CD4-positive, alpha-beta memory T cell (primary cell): Measurements from ENCODE around the gene SAMD4B. TPM values are rescaled to one million over a fixed set of nuclear protein-coding genes. Genes with fewer than 3 reads are reported as not detected.

Experiments used
- CTCF ChIA-PET: fragments of 350-600 bp; sonication (Branson Sonifier 250); formaldehyde crosslinking; loops from one replicate; lab custom pipeline; 2021; ENCODE audit warnings: inconsistent platforms; ENCODE audit not compliant: partially characterized antibody; lab: Charles Lee
- POLR2A ChIA-PET: fragments of 350-600 bp; sonication (Branson Sonifier 250); formaldehyde crosslinking; loops from one replicate; lab custom pipeline; 2021; ENCODE audit not compliant: partially characterized antibody; lab: Charles Lee
- DNase-seq, 5 donors: peaks; one replicate each; pipeline versions ENCODE4 v3.0.0 to v3.0.0-alpha.2; 2020 to 2022; ENCODE audit warnings: mixed read lengths in 1 of 5
- H3K27ac ChIP-seq: one replicate; pipeline ENCODE4 v1.7.0; 2013; ENCODE audit warnings: low read depth, low read length
- H3K27me3 ChIP-seq: 2 replicates; pipeline ENCODE4 v1.7.0; 2013; ENCODE audit warnings: mild to moderate bottlenecking, low read length, moderate library complexity; ENCODE audit not compliant: insufficient read depth
- H3K36me3 ChIP-seq: 2 replicates; pipeline ENCODE4 v1.7.0; 2013; ENCODE audit warnings: mild to moderate bottlenecking, low read length, moderate library complexity; ENCODE audit not compliant: insufficient read depth
- H3K4me1 ChIP-seq: 2 replicates; pipeline ENCODE4 v1.7.0; 2013; ENCODE audit warnings: mild to moderate bottlenecking, low read length, moderate library complexity; ENCODE audit not compliant: insufficient read depth
- H3K4me3 ChIP-seq, 2 donors: one replicate each; pipeline ENCODE4 v1.7.0; 2013; ENCODE audit warnings: low read length in 2 of 2, mild to moderate bottlenecking in 1 of 2
- H3K9me3 ChIP-seq, 2 donors: one replicate each; pipeline ENCODE4 v1.7.0; 2013; ENCODE audit warnings: low read length in 2 of 2, control low read depth in 1 of 2; ENCODE audit not compliant: control insufficient read depth in 1 of 2
- H3K27ac Mint-ChIP-seq, 7 donors: one replicate each; pipeline ENCODE4 v1.8.0; 2020 to 2021; ENCODE audit warnings: mixed read lengths in 7 of 7, mild to moderate bottlenecking in 6 of 7, inconsistent platforms in 3 of 7, moderate library complexity in 3 of 7
- H3K27me3 Mint-ChIP-seq, 2 donors: one replicate each; pipeline ENCODE4 v1.8.0; 2020 to 2021; ENCODE audit warnings: mixed read lengths in 2 of 2
- H3K36me3 Mint-ChIP-seq, 2 donors: one replicate each; pipeline ENCODE4 v1.8.0; 2020 to 2021; ENCODE audit warnings: mixed read lengths in 2 of 2, inconsistent platforms in 1 of 2, mild to moderate bottlenecking in 1 of 2
- H3K4me1 Mint-ChIP-seq, 4 donors: one replicate each; pipeline ENCODE4 v1.8.0; 2020 to 2021; ENCODE audit warnings: mixed read lengths in 4 of 4, mild to moderate bottlenecking in 1 of 4
- H3K4me3 Mint-ChIP-seq, 8 donors: one replicate each; pipeline ENCODE4 v1.8.0; 2020 to 2021; ENCODE audit warnings: mixed read lengths in 8 of 8, mild to moderate bottlenecking in 7 of 8, moderate library complexity in 6 of 8, inconsistent platforms in 3 of 8
- H3K9me3 Mint-ChIP-seq, 8 donors: one replicate each; pipeline ENCODE4 v1.8.0; 2020 to 2021; ENCODE audit warnings: mixed read lengths in 8 of 8, mild to moderate bottlenecking in 5 of 8, inconsistent platforms in 3 of 8, moderate library complexity in 1 of 8
- intact Hi-C: fragments of 100-400 bp; cut with micrococcal nuclease; formaldehyde crosslinking; loops from one replicate; pipeline ENCODE4 v1.15.1; 2023
- microRNA-seq: library from miRNA; unstranded; fragments of <30 nt; microRNA quantifications from one replicate; pipeline ENCODE4 v1.2.0, GENCODE V29; 2021; ENCODE audit warnings: borderline replicate concordance, borderline number of aligned reads, borderline microRNAs expressed, mixed read lengths
- polyA plus RNA-seq, 2 donors: library from polyadenylated mRNA; unstranded; fragments of 300-500 nt; fragmentation: Illumina TruSeq; gene quantifications; one replicate each; pipeline ENCODE4 v1.2.3, GENCODE V29; 2021
- total RNA-seq, 2 experiments: library from RNA; stranded (reverse); gene quantifications; one replicate each; pipeline ENCODE4 v1.2.3, GENCODE V29; 2021

The SAMD4B gene
- total and polyA plus RNA-seq, 4 experiments from 2014 or later = 7.3 to 79.6 (median 42.6) TPM

DNA sequence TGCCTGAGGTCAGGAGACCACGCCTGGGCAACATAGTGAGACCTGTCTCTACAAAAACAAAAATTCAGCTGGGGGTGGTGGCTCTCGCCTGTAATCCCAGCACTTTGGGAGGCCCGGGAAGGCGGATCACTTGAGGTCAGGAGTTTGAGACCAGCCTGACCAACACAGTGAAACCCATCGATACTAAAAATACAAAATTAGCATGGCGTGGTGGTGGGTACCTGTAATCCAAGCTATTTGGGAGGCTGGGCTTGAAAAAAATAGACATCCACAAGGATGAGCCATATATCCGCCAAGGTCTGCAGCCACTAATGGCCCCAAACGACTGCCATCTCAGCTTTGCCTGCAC lies 90.4 kb downstream of the SAMD4B start:
- H3K9me3 ChIP-seq = no peaks in the 10 kb centered on the region
- peaks cover 0 to 1% of the 10 kb centered on the region in 2 donors for H3K27me3 Mint-ChIP-seq
- H3K27me3 ChIP-seq = no peaks in the 10 kb centered on the region
- peaks cover 29 to 49% of the 10 kb centered on the region in 2 donors for H3K36me3 Mint-ChIP-seq
- no peak overlapping the region for H3K4me3 ChIP-seq
- peak overlapping the region; percentile 57 to 99 (median 78) for H3K27ac Mint-ChIP-seq
- peak overlapping the region in 4 of 8 donors; percentile 2 to 52 (median 28) for H3K4me3 Mint-ChIP-seq
- peaks cover 0 to 5% (median 0%) of the 10 kb centered on the region in 8 donors for H3K9me3 Mint-ChIP-seq
- ChIA-PET CTCF (interaction anchor here (0.6 to 2.7 kb wide), 4 partner anchors 21 to 115 kb away, joined by 3 to 9 read pairs (median 4); partner anchors contain the start of gene PLEKHG2), POLR2A (interaction anchor here (0.8 to 6.4 kb wide), 10 partner anchors 8 to 48 kb away, joined by 3 to 153 read pairs (median 4); partner anchors contain the start of genes PLEKHG2, SUPT5H and TIMM50)
- DNase-seq = peak in 1 of 5 donors; percentile 13
- H3K4me1 ChIP-seq = peaks cover 43% of the 10 kb centered on the region
- intact Hi-C loops = no loop called here
- peaks cover 30 to 59% (median 44%) of the 10 kb centered on the region in 4 donors for H3K4me1 Mint-ChIP-seq
- no peak overlapping the region for H3K27ac ChIP-seq
- H3K36me3 ChIP-seq = peaks cover 24% of the 10 kb centered on the region

- Mint-ChIP-seq H3K4me1 (peaks cover 30 to 59% (median 44%) of the 10 kb centered on the region in 4 donors), H3K27me3 (peaks cover 0 to 1% of the 10 kb centered on the region in 2 donors), H3K27ac (peak overlapping the region; percentile 68 to 100 (median 99)), H3K9me3 (peaks cover 0 to 5% (median 0%) of the 10 kb centered on the region in 8 donors), H3K4me3 (peak overlapping the region in 7 of 8 donors; percentile 30 to 100 (median 67)), H3K36me3 (peaks cover 29 to 49% of the 10 kb centered on the region in 2 donors)
- peak in 1 of 5 donors; percentile 24 for DNase-seq
- CTCF ChIA-PET = interaction anchor here (0.6 to 2.7 kb wide), 2 partner anchors 36 to 114 kb away, joined by 4 to 9 read pairs; no protein-coding TSS in a partner anchor
- Histone ChIP-seq H3K9me3 (no peaks in the 10 kb centered on the region), H3K4me1 (peaks cover 43% of the 10 kb centered on the region), H3K36me3 (peaks cover 24% of the 10 kb centered on the region), H3K27ac (peak overlapping the region; percentile 90), H3K27me3 (no peaks in the 10 kb centered on the region), H3K4me3 (no peak overlapping the region)
- POLR2A ChIA-PET = interaction anchor here (0.6 to 6.4 kb wide), 15 partner anchors 10 to 98 kb away, joined by 3 to 153 read pairs (median 3); partner anchors contain the start of genes GMFG, PLEKHG2, SUPT5H and TIMM50
- intact Hi-C loops = no loop called here
These were observed 91.4 kb downstream of the SAMD4B start for GRCh38 chr19:39433480-39434079.

GRCh38 chr19:39434123-39435076 lies 92.2 kb downstream of the SAMD4B start:
- peaks cover 30 to 59% (median 44%) of the 10 kb centered on the region in 4 donors for H3K4me1 Mint-ChIP-seq
- peaks cover 0 to 5% (median 0%) of the 10 kb centered on the region in 8 donors for H3K9me3 Mint-ChIP-seq
- POLR2A ChIA-PET = interaction anchor here (0.6 to 6.4 kb wide), 31 partner anchors 10 to 1829 kb away, joined by 3 to 153 read pairs (median 5); partner anchors contain the start of genes EID2, EID2B, GMFG and MED29
- peaks cover 0 to 1% of the 10 kb centered on the region in 2 donors for H3K27me3 Mint-ChIP-seq
- intact Hi-C loops = no loop called here
- H3K27ac ChIP-seq = peak overlapping the region; percentile 90
- peak overlapping the region; percentile 97 to 100 (median 100) for H3K4me3 Mint-ChIP-seq
- no peaks in the 10 kb centered on the region for H3K9me3 ChIP-seq
- H3K36me3 ChIP-seq = peaks cover 24% of the 10 kb centered on the region
- peak overlapping the region; percentile 71 to 90 for H3K4me3 ChIP-seq
- H3K36me3 Mint-ChIP-seq = peaks cover 29 to 49% of the 10 kb centered on the region in 2 donors
- H3K27ac Mint-ChIP-seq = peak overlapping the region; percentile 98 to 100 (median 99)
- peaks cover 43% of the 10 kb centered on the region for H3K4me1 ChIP-seq
- DNase-seq = peak in 1 of 5 donors; percentile 27
- CTCF ChIA-PET = interaction anchor here (1.1 to 2.7 kb wide), 10 partner anchors 11 to 238 kb away, joined by 3 to 16 read pairs (median 8); partner anchors contain the start of genes EID2B, GMFG, MED29 and PAF1
- H3K27me3 ChIP-seq = no peaks in the 10 kb centered on the region

Small RNAs within 50 kb of the gene (microRNA-seq; reads per million reads assigned to microRNA genes)
- gene MIR4530 = not detected

Other genes with a start within 250 kb of the SAMD4B start
- 10 to 100 TPM; 13.1 to 15.7 TPM for gene PAK4, start 216.6 kb upstream of the SAMD4B start, total RNA-seq
- gene PAK4, start 216.6 kb upstream of the SAMD4B start, polyA plus RNA-seq = 1 to 10 TPM; 1.3 to 2.9 TPM
- gene NCCRP1, start 145.5 kb upstream of the SAMD4B start, total RNA-seq = not detected
- not detected for gene NCCRP1, start 145.5 kb upstream of the SAMD4B start, polyA plus RNA-seq
- gene SYCN, start 138.2 kb upstream of the SAMD4B start, total RNA-seq = not detected
- gene SYCN, start 138.2 kb upstream of the SAMD4B start, polyA plus RNA-seq = not detected
- gene IFNL3, start 97.4 kb upstream of the SAMD4B start, total RNA-seq = not detected
- not detected for gene IFNL3, start 97.4 kb upstream of the SAMD4B start, polyA plus RNA-seq
- not detected for gene IFNL4, start 93.6 kb upstream of the SAMD4B start, total RNA-seq
- not detected for gene IFNL4, start 93.6 kb upstream of the SAMD4B start, polyA plus RNA-seq
- not detected for gene IFNL2, start 74.0 kb upstream of the SAMD4B start, total RNA-seq
- not detected for gene IFNL2, start 74.0 kb upstream of the SAMD4B start, polyA plus RNA-seq
- gene IFNL1, start 46.0 kb upstream of the SAMD4B start, total RNA-seq = not detected
- gene IFNL1, start 46.0 kb upstream of the SAMD4B start, polyA plus RNA-seq = 1 to 10 TPM in 1 of 2 donors, not detected in 1; 1.6 TPM
- gene LRFN1, start 21.6 kb upstream of the SAMD4B start, total RNA-seq = 1 to 10 TPM; 8.4 to 8.5 TPM
- 1 to 10 TPM; 2.0 to 4.5 TPM for gene LRFN1, start 21.6 kb upstream of the SAMD4B start, polyA plus RNA-seq
- gene GMFG, start 6.4 kb upstream of the SAMD4B start, total RNA-seq = 100 to 1,000 TPM; 384 to 389 TPM
- 1,000 to 10,000 TPM; 1,040 to 1,509 TPM for gene GMFG, start 6.4 kb upstream of the SAMD4B start, polyA plus RNA-seq
- gene PAF1, start 48.7 kb downstream of the SAMD4B start, total RNA-seq = 10 to 100 TPM; 49.2 to 53.8 TPM
- gene PAF1, start 48.7 kb downstream of the SAMD4B start, polyA plus RNA-seq = 10 to 100 TPM; 21.5 to 46.7 TPM
- gene MED29, start 49.0 kb downstream of the SAMD4B start, total RNA-seq = 10 to 100 TPM; 43.1 to 51.3 TPM
- 10 to 100 TPM; 50.6 to 59.8 TPM for gene MED29, start 49.0 kb downstream of the SAMD4B start, polyA plus RNA-seq
- 100 to 1,000 TPM; 151 to 152 TPM for gene ZFP36, start 64.4 kb downstream of the SAMD4B start, total RNA-seq
- 100 to 1,000 TPM; 164 to 191 TPM for gene ZFP36, start 64.4 kb downstream of the SAMD4B start, polyA plus RNA-seq
- 10 to 100 TPM; 12.1 to 17.0 TPM for gene PLEKHG2, start 70.2 kb downstream of the SAMD4B start, total RNA-seq
- gene PLEKHG2, start 70.2 kb downstream of the SAMD4B start, polyA plus RNA-seq = 1 to 10 TPM; 1.4 to 5.1 TPM
- 1,000 to 10,000 TPM; 4,061 to 4,227 TPM for gene RPS16, start 93.5 kb downstream of the SAMD4B start, total RNA-seq
- gene RPS16, start 93.5 kb downstream of the SAMD4B start, polyA plus RNA-seq = 1,000 to 10,000 TPM; 1,590 to 2,052 TPM
- 100 to 1,000 TPM; 234 to 236 TPM for gene SUPT5H, start 103.2 kb downstream of the SAMD4B start, total RNA-seq
- 100 to 1,000 TPM in 1 of 2 donors, 10 to 100 TPM in 1; 47.4 to 111 TPM for gene SUPT5H, start 103.2 kb downstream of the SAMD4B start, polyA plus RNA-seq
- gene TIMM50, start 138.4 kb downstream of the SAMD4B start, total RNA-seq = 10 to 100 TPM; 47.2 to 49.6 TPM
- gene TIMM50, start 138.4 kb downstream of the SAMD4B start, polyA plus RNA-seq = 10 to 100 TPM; 39.1 to 50.4 TPM
- gene DLL3, start 156.5 kb downstream of the SAMD4B start, total RNA-seq = under 1 TPM in 1 of 2 experiments, not detected in 1; 0.14 TPM
- gene DLL3, start 156.5 kb downstream of the SAMD4B start, polyA plus RNA-seq = under 1 TPM; 0.16 to 0.19 TPM
- not detected for gene SELENOV, start 172.7 kb downstream of the SAMD4B start, total RNA-seq
- not detected for gene SELENOV, start 172.7 kb downstream of the SAMD4B start, polyA plus RNA-seq
- 1 to 10 TPM; 7.7 to 8.8 TPM for gene EID2B, start 190.4 kb downstream of the SAMD4B start, total RNA-seq
- gene EID2B, start 190.4 kb downstream of the SAMD4B start, polyA plus RNA-seq = 1 to 10 TPM; 6.1 to 7.8 TPM
- gene EID2, start 197.7 kb downstream of the SAMD4B start, total RNA-seq = 10 to 100 TPM; 22.0 to 22.8 TPM
- gene EID2, start 197.7 kb downstream of the SAMD4B start, polyA plus RNA-seq = 10 to 100 TPM; 22.1 to 34.9 TPM